Lower lobe of right lung (tissue), 2 donors: ENCODE measurements around the gene MAP7. TPM values are rescaled to one million over a fixed set of nuclear protein-coding genes. Genes with fewer than 3 reads are reported as not detected.

Source experiments
- ATAC-seq, 2 donors: fragments of 200-7000 bp; cut with Tn5 transposase; one replicate each; pipeline ENCODE4 v1.9.1; 2020 to 2022; ENCODE audit warnings: mild to moderate bottlenecking in 2 of 2, moderate library complexity in 2 of 2
- DNase-seq: peaks from one replicate; pipeline ENCODE4 v3.0.0-alpha.2; 2020
- H3K27ac ChIP-seq: fragments of 200-600 bp; one replicate; pipeline ENCODE4 v1.8.0; 2022
- H3K27me3 ChIP-seq: fragments of 200-600 bp; one replicate; pipeline ENCODE4 v1.8.0; 2022; ENCODE audit warnings: low read depth
- H3K36me3 ChIP-seq: fragments of 200-600 bp; one replicate; pipeline ENCODE4 v1.8.0; 2022; ENCODE audit warnings: mild to moderate bottlenecking
- H3K4me1 ChIP-seq: fragments of 200-600 bp; one replicate; pipeline ENCODE4 v1.8.0; 2022
- H3K4me3 ChIP-seq: fragments of 200-600 bp; one replicate; pipeline ENCODE4 v1.8.0; 2022; ENCODE audit warnings: mild to moderate bottlenecking
- H3K9me3 ChIP-seq: fragments of 200-600 bp; one replicate; pipeline ENCODE4 v1.8.0; 2022
- intact Hi-C: fragments of 100-400 bp; cut with DNase I; formaldehyde crosslinking; loops from one replicate; pipeline ENCODE4 v1.11.0; 2022
- total RNA-seq: library from RNA; stranded (reverse); fragmentation: NEBNext Ultra II Directional; extraction: Animal tissue kit (Norgen Biotek cat#: 25700); gene quantifications from one replicate; pipeline ENCODE4 v1.2.1, GENCODE V29; 2021
- TF ChIP-seq, protein P1 (sequence below): fragments of 200-600 bp; IDR thresholded peaks from one replicate; pipeline ENCODE4 v1.8.0; 2022; ENCODE audit warnings: antibody characterized with exemption, mild to moderate bottlenecking
- donor health status: DM: no; HTN: yes; CAD: no; lungs with severe emphysema.

Gene MAP7
- total RNA-seq, 1 donor from 2014 or later: 18.3 TPM

DNA sequence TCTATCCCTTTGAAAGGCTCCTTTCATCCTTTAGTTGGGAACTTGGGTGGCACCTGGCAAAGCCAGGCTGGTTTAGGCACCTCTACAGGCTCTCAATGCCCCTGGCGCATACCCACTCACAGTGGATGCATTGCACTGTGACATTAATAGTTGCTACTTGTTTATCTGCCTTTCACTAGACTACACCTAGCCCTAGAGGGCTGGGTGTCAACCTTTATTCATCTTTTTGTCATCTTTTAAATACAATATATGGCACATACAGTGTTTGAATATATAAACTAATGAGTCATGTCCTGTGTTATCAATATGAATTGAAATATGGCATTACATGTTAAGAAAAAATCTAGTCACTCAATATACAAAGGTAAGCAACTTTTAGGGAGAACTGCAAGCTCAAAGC, 140.6 kb downstream of the MAP7 start:
- DNase-seq: no peak
- intact Hi-C loops: no loop called here
- ATAC-seq: no peak
- Histone ChIP-seq H3K36me3 (no peaks in the 10 kb centered on the region), H3K27ac (no peak overlapping the region), H3K4me1 (peaks cover 3% of the 10 kb centered on the region), H3K27me3 (no peaks in the 10 kb centered on the region), H3K9me3 (no peaks in the 10 kb centered on the region), H3K4me3 (no peak overlapping the region)
- TF ChIP-seq, protein P1, sequence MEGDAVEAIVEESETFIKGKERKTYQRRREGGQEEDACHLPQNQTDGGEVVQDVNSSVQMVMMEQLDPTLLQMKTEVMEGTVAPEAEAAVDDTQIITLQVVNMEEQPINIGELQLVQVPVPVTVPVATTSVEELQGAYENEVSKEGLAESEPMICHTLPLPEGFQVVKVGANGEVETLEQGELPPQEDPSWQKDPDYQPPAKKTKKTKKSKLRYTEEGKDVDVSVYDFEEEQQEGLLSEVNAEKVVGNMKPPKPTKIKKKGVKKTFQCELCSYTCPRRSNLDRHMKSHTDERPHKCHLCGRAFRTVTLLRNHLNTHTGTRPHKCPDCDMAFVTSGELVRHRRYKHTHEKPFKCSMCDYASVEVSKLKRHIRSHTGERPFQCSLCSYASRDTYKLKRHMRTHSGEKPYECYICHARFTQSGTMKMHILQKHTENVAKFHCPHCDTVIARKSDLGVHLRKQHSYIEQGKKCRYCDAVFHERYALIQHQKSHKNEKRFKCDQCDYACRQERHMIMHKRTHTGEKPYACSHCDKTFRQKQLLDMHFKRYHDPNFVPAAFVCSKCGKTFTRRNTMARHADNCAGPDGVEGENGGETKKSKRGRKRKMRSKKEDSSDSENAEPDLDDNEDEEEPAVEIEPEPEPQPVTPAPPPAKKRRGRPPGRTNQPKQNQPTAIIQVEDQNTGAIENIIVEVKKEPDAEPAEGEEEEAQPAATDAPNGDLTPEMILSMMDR: no peak

DNA sequence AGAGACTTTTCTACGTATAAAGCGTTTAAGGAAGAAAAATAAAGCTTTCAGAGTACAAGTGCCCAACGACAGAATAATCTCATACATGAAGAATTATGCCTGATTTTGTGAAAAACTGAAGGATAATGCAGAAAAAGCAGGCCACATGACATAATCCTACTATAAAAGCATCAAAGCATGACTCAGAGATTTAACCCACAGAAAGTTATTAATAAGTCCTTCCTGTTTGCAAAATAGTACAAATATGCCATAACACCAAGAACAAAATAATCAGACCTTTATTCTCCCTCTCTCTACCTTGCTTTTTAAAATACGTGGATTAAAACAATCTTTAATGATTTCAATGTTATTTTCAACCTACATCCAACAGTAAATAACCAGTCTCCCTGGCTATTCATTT, 142.0 kb downstream of the MAP7 start:
- no peak overlapping the region for H3K27ac ChIP-seq
- intact Hi-C loops: no loop called here
- DNase-seq (no peak), ATAC-seq (no peak)
- H3K9me3 ChIP-seq: no peaks in the 10 kb centered on the region
- H3K4me3 ChIP-seq: no peak overlapping the region
- H3K27me3 ChIP-seq: no peaks in the 10 kb centered on the region
- TF ChIP-seq, protein P1: no peak
- H3K4me1 ChIP-seq: peaks cover 3% of the 10 kb centered on the region
- no peaks in the 10 kb centered on the region for H3K36me3 ChIP-seq

DNA sequence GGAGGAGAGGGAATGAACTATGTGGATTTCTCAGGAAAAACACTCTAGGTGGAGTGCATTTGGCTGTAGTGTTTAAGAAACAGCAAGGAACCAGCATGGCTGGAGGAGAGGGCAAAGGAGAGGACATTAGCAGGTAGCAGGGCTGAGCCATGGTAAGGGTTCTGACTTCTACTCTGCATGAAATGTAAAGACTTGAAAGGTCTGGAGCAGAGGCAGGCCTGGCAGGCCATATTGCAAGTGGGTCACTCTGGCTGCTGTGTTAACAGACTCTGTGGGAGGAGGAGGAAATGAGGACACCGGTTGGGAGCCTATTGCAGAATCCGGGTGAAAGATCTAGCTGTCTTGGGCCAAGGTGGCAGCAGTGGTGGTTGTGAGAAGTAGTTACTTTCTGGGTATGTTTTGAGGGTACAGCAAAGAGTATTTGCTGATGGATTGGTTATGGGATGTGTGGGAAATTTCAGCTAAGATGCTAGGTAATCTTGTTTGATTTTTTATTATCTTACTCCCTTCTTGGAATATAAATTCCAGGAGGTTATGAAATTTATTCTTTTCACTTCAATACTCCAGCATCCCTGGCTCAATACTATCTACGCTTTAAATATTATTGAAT, 144.7 kb downstream of the MAP7 start:
- Histone ChIP-seq H3K9me3 (no peaks in the 10 kb centered on the region), H3K27me3 (no peaks in the 10 kb centered on the region), H3K27ac (no peak overlapping the region), H3K4me1 (peaks cover 3% of the 10 kb centered on the region), H3K4me3 (no peak overlapping the region), H3K36me3 (no peaks in the 10 kb centered on the region)
- TF ChIP-seq, protein P1: no peak
- DNase-seq (peak; percentile 51), ATAC-seq (peak; percentile 76 to 80)
- intact Hi-C loops: no loop called here

DNA sequence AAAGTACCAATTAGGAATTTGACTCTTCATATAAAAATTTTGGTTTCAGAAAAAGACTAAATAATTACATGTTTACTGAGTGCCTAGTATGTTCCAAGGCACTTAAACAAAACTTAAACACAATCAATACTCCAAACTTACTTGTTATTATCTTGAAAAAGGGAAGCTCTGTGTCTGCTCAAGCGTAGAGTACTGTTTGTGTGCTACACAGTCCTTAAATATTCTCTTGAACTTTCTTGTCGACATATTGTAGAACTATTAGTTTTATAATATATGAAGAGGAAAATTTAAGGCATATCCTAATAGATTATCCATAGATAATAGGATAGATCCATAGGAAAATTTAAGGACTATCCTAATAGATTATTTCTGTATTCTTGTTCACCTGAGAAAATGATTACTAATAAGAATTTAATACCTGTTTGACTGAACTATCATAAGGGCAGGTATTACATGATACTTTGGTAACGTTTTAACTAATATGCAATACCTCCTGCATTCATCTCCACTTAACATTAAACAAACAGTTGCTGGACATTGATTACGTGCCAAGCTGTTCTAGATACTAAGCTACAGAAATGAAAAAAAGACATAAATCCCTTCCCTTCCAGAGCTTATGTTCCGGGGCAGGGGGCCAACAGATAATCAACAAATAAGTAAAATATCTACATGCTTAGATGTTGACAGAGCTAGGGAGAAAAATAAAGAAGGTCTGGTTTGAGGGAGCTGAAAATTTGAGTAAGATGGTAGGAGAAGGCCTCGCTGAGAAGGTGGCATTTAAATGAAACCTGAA, 145.4 kb downstream of the MAP7 start:
- TF ChIP-seq, protein P1: no peak
- Histone ChIP-seq H3K4me3 (no peak overlapping the region), H3K4me1 (peaks cover 3% of the 10 kb centered on the region), H3K9me3 (no peaks in the 10 kb centered on the region), H3K36me3 (no peaks in the 10 kb centered on the region), H3K27ac (no peak overlapping the region), H3K27me3 (no peaks in the 10 kb centered on the region)
- peak in 1 of 2 donors; percentile 48 for ATAC-seq
- intact Hi-C loops: no loop called here
- no peak for DNase-seq

DNA sequence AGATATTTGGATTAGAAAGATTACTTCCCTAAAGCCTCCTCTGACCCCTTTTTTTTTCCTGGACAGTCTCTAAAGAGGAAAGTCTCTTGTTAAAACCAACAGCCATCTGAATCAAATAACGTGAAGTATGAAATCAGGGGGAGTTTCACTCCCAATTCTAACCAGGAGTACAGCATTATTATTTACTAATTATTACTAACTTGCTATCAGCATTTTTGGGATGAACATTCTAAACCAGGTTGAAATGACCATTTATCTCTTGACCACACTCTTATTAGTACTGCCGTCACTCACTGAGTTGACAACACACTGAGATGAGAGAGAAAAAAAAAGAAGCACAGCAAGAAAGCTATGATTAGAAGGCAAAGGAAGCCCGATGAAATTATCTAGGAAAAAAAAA, 146.2 kb downstream of the MAP7 start:
- H3K36me3 ChIP-seq: no peaks in the 10 kb centered on the region
- TF ChIP-seq, protein P1: no peak
- ATAC-seq: no peak
- no peak overlapping the region for H3K27ac ChIP-seq
- DNase-seq: no peak
- intact Hi-C loops: no loop called here
- H3K4me1 ChIP-seq: peaks cover 3% of the 10 kb centered on the region
- H3K4me3 ChIP-seq: no peak overlapping the region
- no peaks in the 10 kb centered on the region for H3K9me3 ChIP-seq
- H3K27me3 ChIP-seq: no peaks in the 10 kb centered on the region
